Body of pancreas (tissue), 4 donors: ENCODE measurements around the gene CHST13.

Source experiments
- CTCF ChIP-seq, 7 experiments: fragments of 450-650 bp in 4 of 7; fragments of 200-600 bp in 3 of 7; sonication (generic) in 3 of 7; IDR thresholded peaks; one replicate each; pipeline ENCODE4 v1.5.1; 2016 to 2019; ENCODE audit warnings: antibody characterized with exemption in 7 of 7
- POLR2A ChIP-seq, 3 donors: fragments of 450-650 bp; IDR thresholded peaks; one replicate each; pipeline ENCODE4 v1.6.1; 2016; ENCODE audit warnings: antibody characterized with exemption in 3 of 3, mild to moderate bottlenecking in 2 of 3

GRCh38 chr3:126522363-126522788 is 1.6 kb upstream of the CHST13 start:
- TF ChIP-seq CTCF (IDR thresholded peaks at IDR 0.05) (peak; percentile 74 to 94 (median 85)), POLR2A (IDR thresholded peaks at IDR 0.05) (no peak)
